Activated naive CD4-positive, alpha-beta T cell treated with anti-CD3 and anti-CD28 coated beads for 36 hours (primary cell): ENCODE measurements around the gene ZSCAN5C. TPM values are rescaled to one million over a fixed set of nuclear protein-coding genes. Genes with fewer than 3 reads are reported as not detected.
"Not testable (repeated sequence)": the region's sequence is repeated elsewhere in the genome, so short reads cannot be mapped to it uniquely, and the experiment has no call there.

Source experiments
- CTCF ChIA-PET: fragments of 350-600 bp; sonication (Branson Sonifier 250); formaldehyde crosslinking; loops from one replicate; lab custom pipeline; 2021; ENCODE audit warnings: antibody characterized with exemption; lab: Charles Lee
- DNase-seq: peaks from one replicate; pipeline ENCODE4 v3.0.0-alpha.2; 2020
- H3K27ac Mint-ChIP-seq: one replicate; pipeline ENCODE4 v1.8.0; 2021; ENCODE audit warnings: mild to moderate bottlenecking, mixed read lengths
- H3K27me3 Mint-ChIP-seq: one replicate; pipeline ENCODE4 v1.8.0; 2021; ENCODE audit warnings: low read depth, mixed read lengths
- H3K36me3 Mint-ChIP-seq: one replicate; pipeline ENCODE4 v1.8.0; 2021; ENCODE audit warnings: low read depth, mixed read lengths
- H3K4me1 Mint-ChIP-seq: one replicate; pipeline ENCODE4 v1.8.0; 2021; ENCODE audit warnings: low read depth, mixed read lengths
- H3K4me3 Mint-ChIP-seq: one replicate; pipeline ENCODE4 v1.8.0; 2021; ENCODE audit warnings: mild to moderate bottlenecking, moderate library complexity, mixed read lengths
- H3K9me3 Mint-ChIP-seq: one replicate; pipeline ENCODE4 v1.8.0; 2021; ENCODE audit warnings: mixed read lengths
- intact Hi-C: fragments of 100-400 bp; cut with micrococcal nuclease; formaldehyde crosslinking; loops from one replicate; pipeline ENCODE4 v1.15.1; 2023
- total RNA-seq, 2 experiments: library from RNA; stranded (reverse); gene quantifications; one replicate each; pipeline ENCODE4 v1.2.3, GENCODE V29; 2021

Gene ZSCAN5C
- total RNA-seq, 2 experiments from 2014 or later, result not detected

DNA sequence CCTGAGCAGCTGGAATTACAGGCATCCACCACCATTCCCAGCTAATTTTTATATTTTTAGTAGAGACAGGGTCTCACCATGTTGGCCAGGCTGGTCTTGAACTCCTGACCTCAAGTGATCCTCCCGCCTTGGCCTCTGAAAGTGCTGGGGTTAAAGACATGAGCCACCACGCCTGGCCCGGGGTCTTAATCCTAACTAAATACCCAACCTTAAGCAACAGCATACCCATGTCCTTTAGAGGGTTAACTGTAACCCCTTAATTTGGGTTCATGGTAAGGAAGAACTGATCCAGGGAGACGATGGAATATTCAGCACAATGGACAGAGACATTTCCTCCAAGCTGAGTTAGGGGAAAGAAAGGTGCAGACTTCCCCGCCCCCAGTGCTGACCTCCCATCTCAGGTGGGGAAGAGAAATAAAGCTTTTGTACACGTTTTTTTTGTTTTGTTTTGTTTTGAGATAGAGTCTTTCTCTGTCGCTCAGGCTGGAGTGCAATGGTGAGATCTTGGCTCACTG, 35.0 kb upstream of the ZSCAN5C start:
- Mint-ChIP-seq H3K36me3 (peaks cover under 1% of the 10 kb centered on the region), H3K9me3 (no peaks in the 10 kb centered on the region), H3K4me3 (no peak overlapping the region), H3K27ac (no peak overlapping the region), H3K4me1 (peaks cover 8% of the 10 kb centered on the region), H3K27me3 (peaks cover 3% of the 10 kb centered on the region)
- CTCF ChIA-PET, result interaction anchor here (2.1 kb wide), 1 partner anchor 86 kb away, joined by 6 read pairs; no protein-coding TSS in a partner anchor
- no peak for DNase-seq
- intact Hi-C loops, result no loop called here

DNA sequence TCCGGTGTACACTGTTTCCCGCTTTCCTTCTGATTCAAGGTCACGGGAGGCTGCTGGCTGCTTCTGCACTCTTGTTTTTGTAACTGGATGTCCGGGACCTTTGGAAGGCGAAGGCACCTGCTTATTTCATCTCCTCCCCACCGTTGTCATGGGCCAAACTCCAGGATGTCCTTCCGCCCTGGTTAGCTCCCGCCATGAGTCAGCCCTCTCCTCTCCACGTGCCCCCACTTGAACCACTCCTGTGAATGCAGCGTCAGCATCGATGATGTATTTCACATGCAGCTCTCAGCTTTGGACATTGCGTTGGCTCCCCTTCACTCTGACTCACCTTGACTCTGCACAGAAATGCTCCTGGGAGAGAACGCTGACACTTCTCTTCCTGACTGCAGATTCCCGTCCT, 31.8 kb upstream of the ZSCAN5C start:
- no peak for DNase-seq
- H3K4me3 Mint-ChIP-seq, result no peak overlapping the region
- H3K36me3 Mint-ChIP-seq, result no peaks in the 10 kb centered on the region
- intact Hi-C loops, result no loop called here
- H3K27ac Mint-ChIP-seq, result no peak overlapping the region
- H3K27me3 Mint-ChIP-seq, result peaks cover 3% of the 10 kb centered on the region
- CTCF ChIA-PET, result interaction anchor here (0.5 to 1.3 kb wide), 3 partner anchors 13 to 94 kb away, joined by 3 to 4 read pairs (median 3); no protein-coding TSS in a partner anchor
- H3K9me3 Mint-ChIP-seq, result no peaks in the 10 kb centered on the region
- H3K4me1 Mint-ChIP-seq, result peaks cover 3% of the 10 kb centered on the region

DNA sequence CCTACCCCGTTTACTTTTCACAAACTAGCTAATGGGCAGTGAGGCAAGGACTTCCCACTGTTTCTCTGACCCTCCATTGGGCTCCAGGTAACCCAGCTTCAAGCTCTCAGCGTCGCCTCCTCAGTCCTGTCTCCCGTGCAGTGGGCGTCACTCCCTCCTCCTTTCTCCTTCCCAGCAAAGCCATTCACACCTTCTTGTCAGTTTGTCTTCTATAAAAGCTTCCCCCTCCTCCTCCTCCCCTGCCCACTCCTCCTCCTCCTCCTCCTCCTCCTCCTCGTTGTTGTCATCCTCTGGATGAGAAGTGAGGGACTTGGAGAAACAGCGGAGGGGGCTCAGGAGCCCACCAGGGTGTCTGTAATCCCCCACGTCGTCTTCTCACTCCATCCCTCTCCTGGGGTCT, 28.0 kb upstream of the ZSCAN5C start:
- Mint-ChIP-seq H3K36me3 (no peaks in the 10 kb centered on the region), H3K27me3 (peaks cover 3% of the 10 kb centered on the region), H3K27ac (no peak overlapping the region), H3K9me3 (no peaks in the 10 kb centered on the region), H3K4me3 (no peak overlapping the region), H3K4me1 (peaks cover 3% of the 10 kb centered on the region)
- intact Hi-C loops, result no loop called here
- DNase-seq, result no peak
- CTCF ChIA-PET, result interaction anchor here (1.2 to 3.8 kb wide), 5 partner anchors 78 to 108 kb away, joined by 3 to 16 read pairs (median 6); no protein-coding TSS in a partner anchor

DNA sequence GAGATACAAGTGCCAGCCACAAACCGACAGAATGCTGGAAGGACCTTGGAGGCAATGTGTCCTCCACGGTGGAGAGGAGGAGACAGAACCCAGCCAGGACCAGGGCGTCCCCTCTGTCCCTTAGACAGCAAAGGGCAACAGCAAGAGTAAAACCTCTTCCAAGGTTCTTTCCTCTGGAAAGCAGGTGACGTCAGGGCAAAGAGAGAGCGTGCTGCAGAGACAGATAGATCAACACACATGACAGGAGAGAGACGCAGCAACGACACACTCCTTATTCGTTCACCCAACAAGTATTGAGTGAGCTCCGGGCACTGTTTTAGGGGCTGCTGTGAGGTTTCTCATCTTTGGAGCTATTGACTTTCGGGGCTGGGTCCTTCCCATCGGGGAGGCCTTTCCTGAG, 27.5 kb upstream of the ZSCAN5C start:
- no peak overlapping the region for H3K4me3 Mint-ChIP-seq
- CTCF ChIA-PET, result interaction anchor here (1.8 to 3.8 kb wide), 2 partner anchors 77 to 102 kb away, joined by 4 to 16 read pairs; no protein-coding TSS in a partner anchor
- no peaks in the 10 kb centered on the region for H3K9me3 Mint-ChIP-seq
- intact Hi-C loops, result no loop called here
- H3K27me3 Mint-ChIP-seq, result peaks cover 3% of the 10 kb centered on the region
- no peaks in the 10 kb centered on the region for H3K36me3 Mint-ChIP-seq
- no peak for DNase-seq
- no peak overlapping the region for H3K27ac Mint-ChIP-seq
- H3K4me1 Mint-ChIP-seq, result peaks cover 3% of the 10 kb centered on the region

DNA sequence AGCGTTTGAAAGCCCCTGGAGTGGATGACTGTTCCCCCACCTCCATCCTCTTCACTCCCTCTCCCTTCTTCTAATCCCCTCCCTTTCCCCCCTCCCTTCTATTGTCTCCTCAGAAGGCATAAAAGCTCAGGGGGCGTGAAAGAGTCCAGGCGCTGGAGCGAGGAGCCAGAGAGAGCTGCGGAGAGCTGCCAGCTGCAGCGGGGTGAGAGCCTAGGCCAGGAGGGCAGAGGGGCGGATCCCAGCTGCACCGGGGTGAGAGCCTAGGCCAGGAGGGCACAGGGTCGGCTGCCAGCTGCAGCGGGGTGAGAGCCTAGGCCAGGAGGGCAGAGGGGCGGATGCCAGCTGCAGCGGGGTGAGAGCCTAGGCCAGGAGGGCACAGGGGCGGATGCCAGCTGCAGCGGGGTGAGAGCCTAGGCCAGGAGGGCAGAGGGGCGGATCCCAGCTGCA, 26.2 kb upstream of the ZSCAN5C start, which contains the start of gene GALP:
Gene GALP, plus strand, starts transcription at position 148 of the 447 bp plus-strand sequence. CDS start 1,101 bp downstream, outside the sequence.
- DNase-seq, H3K4me1 Mint-ChIP-seq, intact Hi-C loops, H3K27me3 Mint-ChIP-seq, H3K9me3 Mint-ChIP-seq, H3K36me3 Mint-ChIP-seq, H3K27ac Mint-ChIP-seq, H3K4me3 Mint-ChIP-seq: not testable (repeated sequence)
- CTCF ChIA-PET, result interaction anchor here (0.6 to 0.8 kb wide), 2 partner anchors 35 to 474 kb away, joined by 3 read pairs; no protein-coding TSS in a partner anchor

DNA sequence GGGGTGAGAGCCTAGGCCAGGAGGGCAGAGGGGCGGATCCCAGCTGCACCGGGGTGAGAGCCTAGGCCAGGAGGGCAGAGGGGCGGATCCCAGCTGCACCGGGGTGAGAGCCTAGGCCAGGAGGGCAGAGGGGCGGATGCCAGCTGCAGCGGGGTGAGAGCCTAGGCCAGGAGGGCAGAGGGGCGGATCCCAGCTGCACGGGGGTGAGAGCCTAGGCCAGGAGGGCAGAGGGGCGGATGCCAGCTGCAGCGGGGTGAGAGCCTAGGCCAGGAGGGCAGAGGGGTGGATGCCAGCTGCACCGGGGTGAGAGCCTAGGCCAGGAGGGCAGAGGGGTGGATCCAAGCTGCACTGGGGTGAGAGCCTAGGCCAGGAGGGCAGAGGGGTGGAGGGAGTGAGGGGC, 25.8 kb upstream of the ZSCAN5C start:
- DNase-seq, H3K27ac Mint-ChIP-seq, H3K4me3 Mint-ChIP-seq, intact Hi-C loops, H3K9me3 Mint-ChIP-seq, H3K4me1 Mint-ChIP-seq, H3K36me3 Mint-ChIP-seq, H3K27me3 Mint-ChIP-seq: not testable (repeated sequence)
- CTCF ChIA-PET, result interaction anchor here (0.6 to 0.8 kb wide), 2 partner anchors 474 to 1136 kb away, joined by 3 read pairs; no protein-coding TSS in a partner anchor

DNA sequence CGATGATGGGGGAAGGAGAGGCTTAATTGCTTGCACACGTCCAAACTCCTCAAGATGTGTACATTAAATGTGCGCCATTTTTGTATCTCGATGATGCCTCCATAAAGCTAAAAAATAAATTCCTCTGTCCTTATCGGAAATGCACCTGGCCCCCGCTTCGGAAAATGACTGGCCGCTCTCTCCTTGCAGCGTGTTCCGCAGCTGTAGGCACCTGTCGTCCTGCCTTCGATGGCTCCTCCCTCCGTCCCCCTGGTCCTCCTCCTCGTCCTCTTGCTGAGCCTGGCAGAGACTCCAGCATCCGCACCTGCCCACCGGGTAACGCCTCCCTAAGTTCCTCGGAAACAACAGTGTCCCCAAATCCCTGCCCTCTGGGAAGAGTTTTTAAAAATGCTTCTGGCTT, 25.2 kb upstream of the ZSCAN5C start:
- Mint-ChIP-seq H3K27ac (no peak overlapping the region), H3K4me1 (peaks cover 1% of the 10 kb centered on the region), H3K36me3 (no peaks in the 10 kb centered on the region), H3K27me3 (peaks cover 3% of the 10 kb centered on the region), H3K9me3 (no peaks in the 10 kb centered on the region), H3K4me3 (no peak overlapping the region)
- CTCF ChIA-PET, result interaction anchor here (0.6 kb wide), 1 partner anchor 1136 kb away, joined by 3 read pairs; no protein-coding TSS in a partner anchor
- intact Hi-C loops, result no loop called here
- DNase-seq, result no peak

DNA sequence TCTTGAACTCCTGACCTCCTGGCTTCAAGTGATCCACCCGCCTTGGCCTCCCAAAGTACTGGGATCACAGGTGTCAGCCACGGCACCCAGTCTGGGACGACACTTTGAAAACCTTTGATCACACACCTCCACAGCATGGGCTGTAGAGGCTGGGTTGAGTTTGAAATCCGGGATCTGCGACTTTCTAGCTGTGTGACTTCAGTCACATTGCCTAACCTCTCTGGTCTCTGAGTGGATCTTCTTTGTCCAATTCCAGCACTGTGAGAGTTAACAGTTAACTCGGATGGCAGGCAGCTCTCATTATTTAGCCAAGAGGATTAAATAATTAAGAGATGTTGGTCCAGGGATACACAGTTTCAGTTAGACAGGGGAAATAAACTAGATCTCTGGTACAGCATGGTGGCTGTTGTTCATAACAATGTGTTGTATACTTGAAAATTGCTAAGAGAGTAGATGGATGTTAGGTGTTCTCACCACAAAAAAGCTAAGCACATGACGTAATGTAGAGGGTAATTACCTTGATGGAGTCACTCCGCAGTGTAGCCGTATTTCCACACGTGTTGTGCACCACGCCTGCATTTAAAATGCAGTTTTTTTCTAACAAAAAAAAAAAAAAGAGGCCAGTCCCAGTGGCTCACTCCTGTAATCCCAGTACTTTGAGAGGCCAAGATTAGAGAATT, 24.4 kb upstream of the ZSCAN5C start:
- DNase-seq, result no peak
- no peaks in the 10 kb centered on the region for H3K9me3 Mint-ChIP-seq
- intact Hi-C loops, result no loop called here
- peaks cover 3% of the 10 kb centered on the region for H3K27me3 Mint-ChIP-seq
- H3K4me1 Mint-ChIP-seq, result no peaks in the 10 kb centered on the region
- H3K27ac Mint-ChIP-seq, result no peak overlapping the region
- CTCF ChIA-PET, result interaction anchor here (0.6 to 2.0 kb wide), 3 partner anchors 96 to 171 kb away, joined by 3 to 9 read pairs (median 5); no protein-coding TSS in a partner anchor
- H3K36me3 Mint-ChIP-seq, result no peaks in the 10 kb centered on the region
- H3K4me3 Mint-ChIP-seq, result no peak overlapping the region

DNA sequence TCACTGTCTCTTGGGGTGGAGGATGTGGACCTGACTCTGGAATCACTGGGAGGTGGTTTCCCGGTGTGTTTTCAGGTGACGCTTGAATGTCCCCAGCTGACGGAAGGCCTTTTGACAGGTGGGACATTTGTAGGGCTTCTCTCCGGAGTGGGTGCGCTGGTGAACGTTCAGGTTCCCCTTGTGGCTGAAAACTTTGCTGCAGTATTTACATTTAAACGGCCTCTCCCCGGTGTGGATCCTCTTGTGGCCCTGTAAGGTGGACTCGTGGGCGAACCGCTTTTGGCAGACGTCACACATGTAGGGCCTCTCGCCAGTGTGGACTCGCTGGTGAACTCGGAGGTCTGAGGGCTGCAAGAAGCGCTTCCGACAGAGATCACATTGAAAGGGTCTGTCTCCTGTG, 12.3 kb upstream of the ZSCAN5C start:
- Mint-ChIP-seq H3K36me3 (no peaks in the 10 kb centered on the region), H3K27me3 (no peaks in the 10 kb centered on the region)
- CTCF ChIA-PET, result no interaction called here

DNA sequence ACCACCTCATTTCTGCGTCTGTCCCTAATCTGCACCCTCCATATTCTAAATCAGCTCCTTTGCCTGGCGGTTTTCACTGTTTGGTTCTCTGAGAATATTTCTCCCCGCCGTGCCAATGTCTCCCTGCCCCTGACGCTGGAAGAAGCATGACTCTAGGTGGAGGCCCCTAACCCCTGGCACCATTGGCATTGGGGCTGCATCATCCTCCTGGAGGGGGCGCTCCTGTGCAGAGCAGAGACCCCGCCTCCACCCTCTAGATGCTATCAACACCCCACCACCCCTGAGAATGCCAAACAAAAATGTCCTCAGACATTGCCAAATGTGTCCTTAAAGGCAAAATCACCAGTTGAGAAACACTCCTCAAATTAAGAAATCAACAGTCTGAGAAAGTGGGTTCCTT, 11.0 kb upstream of the ZSCAN5C start:
- Mint-ChIP-seq H3K27me3 (no peaks in the 10 kb centered on the region), H3K27ac (no peak overlapping the region), H3K4me1 (no peaks in the 10 kb centered on the region), H3K4me3 (no peak overlapping the region), H3K36me3 (no peaks in the 10 kb centered on the region), H3K9me3 (no peaks in the 10 kb centered on the region)
- CTCF ChIA-PET, result no interaction called here
- intact Hi-C loops, result no loop called here
- DNase-seq, result no peak

More for the DNA sequence above, 12.3 kb upstream of the ZSCAN5C start:
- Mint-ChIP-seq H3K9me3 (no peaks in the 10 kb centered on the region), H3K4me1 (peaks cover 4% of the 10 kb centered on the region), H3K4me3 (no peak overlapping the region), H3K27ac (no peak overlapping the region)
- intact Hi-C loops, result no loop called here
- no peak for DNase-seq

DNA sequence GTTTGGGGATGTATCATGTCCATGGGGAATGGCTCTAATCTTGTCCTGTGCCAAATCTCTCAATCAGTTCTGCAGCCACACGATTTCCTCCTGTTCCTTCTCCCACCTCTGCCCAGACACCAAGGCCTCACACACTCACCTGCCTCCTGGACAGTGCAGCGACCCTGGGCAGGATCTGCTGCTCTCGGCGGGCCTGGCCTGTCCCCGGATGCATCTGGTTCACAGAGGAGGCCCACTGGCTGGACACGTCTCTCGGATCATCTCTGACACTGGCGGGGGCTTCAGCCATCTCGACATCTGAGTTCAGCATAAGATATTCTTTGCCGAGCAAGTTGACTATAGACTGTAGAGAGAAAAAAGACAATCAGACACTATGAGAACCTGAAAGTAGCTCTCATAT, 10.4 kb upstream of the ZSCAN5C start:
- intact Hi-C loops, result no loop called here
- Mint-ChIP-seq H3K4me1 (no peaks in the 10 kb centered on the region), H3K4me3 (no peak overlapping the region), H3K27ac (no peak overlapping the region), H3K27me3 (no peaks in the 10 kb centered on the region), H3K36me3 (no peaks in the 10 kb centered on the region), H3K9me3 (no peaks in the 10 kb centered on the region)
- CTCF ChIA-PET, result interaction anchor here (1.7 kb wide), 1 partner anchor 125 kb away, joined by 3 read pairs; no protein-coding TSS in a partner anchor
- no peak for DNase-seq

DNA sequence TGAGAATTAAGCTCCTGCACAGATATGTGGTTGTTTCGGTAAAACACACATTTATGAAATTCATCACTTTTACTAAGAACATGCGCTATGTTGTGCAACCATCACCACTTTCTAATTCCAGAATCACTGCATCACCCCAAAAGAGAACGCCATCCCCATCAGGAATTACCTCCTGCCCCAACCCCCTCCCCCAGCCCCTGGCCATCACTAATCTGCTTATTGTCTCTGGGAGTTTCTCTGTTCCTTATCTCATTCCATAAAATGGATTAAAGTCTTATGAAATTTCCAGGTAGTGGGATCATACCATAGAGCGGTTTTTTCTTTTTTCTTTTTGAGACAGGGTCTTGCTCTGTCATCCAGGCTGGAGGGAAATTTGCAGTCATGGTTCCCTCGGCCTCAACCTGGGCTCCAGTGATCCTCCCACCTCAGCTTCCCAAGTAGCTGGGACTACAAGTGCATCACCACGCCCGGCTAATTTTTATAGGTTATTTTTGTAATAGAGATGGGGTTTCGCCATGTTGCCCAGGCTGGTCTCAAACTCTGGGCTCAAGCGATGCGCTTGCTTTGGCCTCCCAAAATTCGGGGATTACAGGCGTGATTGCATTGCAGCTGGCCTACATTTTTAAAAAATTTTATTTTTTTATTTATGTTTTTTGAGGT, 8.0 kb upstream of the ZSCAN5C start:
- peaks cover 2% of the 10 kb centered on the region for H3K27me3 Mint-ChIP-seq
- H3K27ac Mint-ChIP-seq, result no peak overlapping the region
- H3K4me3 Mint-ChIP-seq, result no peak overlapping the region
- no peak for DNase-seq
- CTCF ChIA-PET, result no interaction called here
- no peaks in the 10 kb centered on the region for H3K4me1 Mint-ChIP-seq
- H3K36me3 Mint-ChIP-seq, result no peaks in the 10 kb centered on the region
- intact Hi-C loops, result no loop called here
- no peaks in the 10 kb centered on the region for H3K9me3 Mint-ChIP-seq
